B cell (primary cell): ENCODE data around the gene CYP20A1. TPM values are rescaled to one million over a fixed set of nuclear protein-coding genes. Genes with fewer than 3 reads are reported as not detected.

ENCODE experiments used
- ATAC-seq: fragments of 200-7000 bp; cut with Tn5 transposase; one replicate; pipeline ENCODE4 v1.10.0; 2021; ENCODE audit warnings: low read depth, mild to moderate bottlenecking, moderate number of reproducible peaks, moderate library complexity
- CTCF ChIA-PET: fragments of 350-600 bp; sonication (Branson Sonifier 250); formaldehyde crosslinking; loops from one replicate; lab custom pipeline; 2021; ENCODE audit warnings: antibody characterized with exemption, inconsistent platforms; lab: Charles Lee
- POLR2A ChIA-PET: fragments of 350-600 bp; sonication (Branson Sonifier 250); formaldehyde crosslinking; loops from one replicate; lab custom pipeline; 2021; ENCODE audit warnings: antibody characterized with exemption; lab: Charles Lee
- DNase-seq: peaks from one replicate; pipeline ENCODE4 v3.0.0; 2013
- H2AFZ ChIP-seq: 2 replicates; pipeline ENCODE4 v1.6.1; 2012; ENCODE audit warnings: mild to moderate bottlenecking, low read depth, low read length; ENCODE audit not compliant: insufficient read depth, poor library complexity, severe bottlenecking
- H3K27ac ChIP-seq, 2 donors: 1 replicate in 1 of 2; 2 replicates in 1 of 2; pipeline ENCODE4 v1.5.1; 2012 to 2013; ENCODE audit warnings: low read length in 2 of 2, mild to moderate bottlenecking in 2 of 2, moderate library complexity in 1 of 2
- H3K27me3 ChIP-seq, 4 experiments: fragments of 200-600 bp in 1 of 4; sonication (generic) in 1 of 4; replicated peaks in 1 of 4; 1 replicate in 2 of 4; 2 replicates in 2 of 4; pipeline versions ENCODE4 v1.6.1 to v1.7.0; 2013 to 2016; ENCODE audit warnings: low read length in 3 of 4, mild to moderate bottlenecking in 2 of 4, mixed read lengths in 1 of 4, moderate library complexity in 1 of 4; ENCODE audit not compliant: insufficient read depth in 4 of 4, control insufficient read depth in 3 of 4; ENCODE audit errors: control extremely low read depth in 1 of 4
- H3K36me3 ChIP-seq, 2 experiments: replicated peaks in 1 of 2; 1 replicate in 1 of 2; 2 replicates in 1 of 2; pipeline versions ENCODE4 v1.6.1 to v1.7.1; 2013; ENCODE audit warnings: low read length in 1 of 2; ENCODE audit not compliant: insufficient read depth in 2 of 2, control insufficient read depth in 1 of 2; ENCODE audit errors: control extremely low read depth in 1 of 2, extremely low read depth in 1 of 2
- H3K4me1 ChIP-seq, 2 donors: fragments of 200-600 bp in 1 of 2; sonication (generic) in 1 of 2; 1 replicate in 1 of 2; 2 replicates in 1 of 2; pipeline versions ENCODE4 v1.5.1 to v1.6.1; 2013 to 2017; ENCODE audit warnings: low read length in 2 of 2; ENCODE audit not compliant: control insufficient read depth in 2 of 2, insufficient read depth in 2 of 2
- H3K4me2 ChIP-seq: replicated peaks from 2 replicates; pipeline ENCODE3; 2012; ENCODE audit warnings: mild to moderate bottlenecking, low read depth, low read length; ENCODE audit not compliant: poor library complexity, severe bottlenecking
- H3K4me3 ChIP-seq, 5 experiments: fragments of 200-600 bp in 1 of 5; sonication (generic) in 1 of 5; 1 replicate in 3 of 5; 2 replicates in 2 of 5; pipeline versions ENCODE4 v1.5.1 to v1.7.0; 2011 to 2016; ENCODE audit warnings: low read length in 4 of 5, mild to moderate bottlenecking in 4 of 5, low read depth in 2 of 5, control low read depth in 1 of 5, moderate library complexity in 1 of 5; ENCODE audit not compliant: insufficient read depth in 1 of 5; ENCODE audit errors: control extremely low read depth in 1 of 5, extremely low read depth in 1 of 5
- H3K79me2 ChIP-seq: fragments of 200-600 bp; sonication (generic); one replicate; pipeline ENCODE4 v1.6.0; 2016; ENCODE audit warnings: low read length; ENCODE audit not compliant: control insufficient read depth, insufficient read depth
- H3K9ac ChIP-seq: fragments of 200-600 bp; sonication (generic); 2 replicates; pipeline ENCODE4 v1.6.1; 2017; ENCODE audit warnings: mild to moderate bottlenecking, low read length, moderate library complexity
- H3K9me3 ChIP-seq, 3 donors: one replicate each; pipeline versions ENCODE4 v1.6.1 to v1.7.1; 2013; ENCODE audit warnings: low read length in 2 of 3; ENCODE audit not compliant: control insufficient read depth in 2 of 3, insufficient read depth in 1 of 3; ENCODE audit errors: control extremely low read depth in 1 of 3
- H4K20me1 ChIP-seq: 2 replicates; pipeline ENCODE4 v1.6.0; 2012; ENCODE audit warnings: mild to moderate bottlenecking, low read length; ENCODE audit not compliant: insufficient read depth, control insufficient read depth, poor library complexity, severe bottlenecking
- H3K27ac Mint-ChIP-seq: one replicate; pipeline ENCODE4 v1.8.0; 2021; ENCODE audit warnings: mixed read lengths
- H3K27me3 Mint-ChIP-seq: one replicate; pipeline ENCODE4 v1.8.0; 2021; ENCODE audit warnings: mixed read lengths
- H3K4me1 Mint-ChIP-seq: one replicate; pipeline ENCODE4 v1.8.0; 2021; ENCODE audit warnings: mixed read lengths
- H3K4me3 Mint-ChIP-seq: one replicate; pipeline ENCODE4 v1.8.0; 2021; ENCODE audit warnings: mixed read lengths
- H3K9me3 Mint-ChIP-seq: one replicate; pipeline ENCODE4 v1.8.0; 2022; ENCODE audit warnings: mixed read lengths; ENCODE audit not compliant: insufficient read depth
- CTCF ChIP-seq: fragments of 200-600 bp; IDR thresholded peaks from one replicate; pipeline ENCODE4 v1.8.0; 2022; ENCODE audit warnings: antibody characterized with exemption, mild to moderate bottlenecking
- EZH2 ChIP-seq: IDR thresholded peaks from 2 replicates; pipeline ENCODE4 v1.6.1; 2012; ENCODE audit warnings: borderline replicate concordance, low read depth, mild to moderate bottlenecking, moderate library complexity, low read length; ENCODE audit not compliant: insufficient read depth, poor library complexity, severe bottlenecking
- WGBS: methylation state at CpG from one replicate; pipeline ENCODE4 v1.1.5; 2013; ENCODE audit warnings: missing lambda C conversion rate; ENCODE audit not compliant: insufficient coverage; 5-methylcytosine and 5-hydroxymethylcytosine counted together
- intact Hi-C: fragments of 100-400 bp; cut with micrococcal nuclease; formaldehyde crosslinking; loops from one replicate; pipeline ENCODE4 v1.10.0; 2022
- polyA plus RNA-seq: library from polyadenylated mRNA; depleted of rRNA; stranded (reverse); fragments of >200 nt; gene quantifications from 2 replicates; pipeline ENCODE4 v1.2.3, GENCODE V29; 2012
- total RNA-seq, 2 donors: library from RNA; stranded (reverse); fragments of 120-200 nt in 1 of 2; gene quantifications; 1 replicate in 1 of 2; 2 replicates in 1 of 2; pipeline versions ENCODE4 v1.2.3 to v1.2.4, GENCODE V29; 2013 to 2022

The CYP20A1 gene
- total and polyA plus RNA-seq, 2 donors (not counting 1 experiment from before 2014, with no cell fraction given): 16.2 to 38.5 TPM

- H3K4me3 Mint-ChIP-seq: peak overlapping the region; percentile 89
- Histone ChIP-seq H3K79me2 (peaks cover 25% of the 10 kb centered on the region), H4K20me1 (no peaks in the 10 kb centered on the region), H3K4me3 (peak overlapping the region; percentile 70 to 84 (median 78)), H3K4me1 (peaks cover 8 to 14% of the 10 kb centered on the region in 2 donors), H3K9me3 (no peaks in the 10 kb centered on the region), H3K4me2 (peak overlapping the region; percentile 89), H3K27me3 (no peaks in the 10 kb centered on the region), H3K9ac (peak overlapping the region; percentile 95), H2AFZ (peak overlapping the region; percentile 87), H3K36me3 (no peaks in the 10 kb centered on the region), H3K27ac (peak overlapping the region in 1 of 2 donors; percentile 63)
- H3K27ac Mint-ChIP-seq: no peak overlapping the region
- DNase-seq (peak; percentile 52), ATAC-seq (peak; percentile 51)
- intact Hi-C loops: loop anchor here (2.0 to 10.0 kb wide), 2 partner anchors 90 to 314 kb away; partner anchors contain the start of genes CYP20A1 and NBEAL1
- ChIA-PET POLR2A (interaction anchor here (1.4 kb wide), 1 partner anchor 90 kb away, joined by 3 read pairs; the partner anchor contains the start of gene CYP20A1), CTCF (interaction anchor here (0.6 to 0.9 kb wide), 4 partner anchors 9 to 893 kb away, joined by 3 to 4 read pairs (median 3); partner anchors contain the start of gene WDR12)
- no peaks in the 10 kb centered on the region for H3K27me3 Mint-ChIP-seq
- no peak for TF ChIP-seq EZH2
- no peak for TF ChIP-seq CTCF
- no peaks in the 10 kb centered on the region for H3K9me3 Mint-ChIP-seq
- 2% methylated on average over 23 of the region's 31 CpGs for WGBS
- H3K4me1 Mint-ChIP-seq: peaks cover 23% of the 10 kb centered on the region
Observed at GRCh38 chr2:203328760-203329540, 90.1 kb downstream of the CYP20A1 start.

DNA sequence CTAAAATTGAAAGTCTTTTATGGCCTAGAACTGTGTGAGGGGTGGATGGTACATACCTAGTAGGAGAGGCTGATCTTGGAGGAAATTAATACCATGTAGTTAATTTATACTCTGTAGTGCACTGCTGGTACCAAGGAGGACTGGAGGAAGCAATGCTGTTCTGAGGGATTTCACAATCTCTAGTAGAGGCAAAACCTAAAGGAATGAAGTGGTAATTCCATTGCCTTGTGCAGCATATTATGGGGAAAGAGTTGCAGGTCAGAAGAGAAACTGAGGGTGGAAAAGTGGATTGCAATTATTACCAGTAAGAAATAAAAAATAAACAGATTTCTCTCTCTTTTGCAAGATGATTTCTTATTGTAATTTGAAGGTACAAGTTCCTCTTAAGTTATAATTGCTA, 91.6 kb downstream of the CYP20A1 start:
- H3K4me1 ChIP-seq: peaks cover 8 to 14% of the 10 kb centered on the region in 2 donors
- DNase-seq (no peak), ATAC-seq (no peak)
- ChIA-PET CTCF (interaction anchor here (0.7 kb wide), 1 partner anchor 97 kb away, joined by 3 read pairs; no protein-coding TSS in a partner anchor), POLR2A (no interaction called here)
- peaks cover 23% of the 10 kb centered on the region for H3K4me1 Mint-ChIP-seq
- no peak overlapping the region for H3K9ac ChIP-seq
- H2AFZ ChIP-seq: no peak overlapping the region
- no peak overlapping the region for H3K4me2 ChIP-seq
- peaks cover 32% of the 10 kb centered on the region for H3K79me2 ChIP-seq
- no peaks in the 10 kb centered on the region for H3K9me3 Mint-ChIP-seq
- no peak overlapping the region for H3K27ac Mint-ChIP-seq
- TF ChIP-seq EZH2: no peak
- no peak for TF ChIP-seq CTCF
- no peak overlapping the region for H3K4me3 ChIP-seq
- H3K27ac ChIP-seq: no peak overlapping the region
- peak overlapping the region; percentile 89 for H3K4me3 Mint-ChIP-seq
- no peaks in the 10 kb centered on the region for H3K36me3 ChIP-seq
- H3K27me3 Mint-ChIP-seq: no peaks in the 10 kb centered on the region
- H3K27me3 ChIP-seq: no peaks in the 10 kb centered on the region
- no peaks in the 10 kb centered on the region for H4K20me1 ChIP-seq
- H3K9me3 ChIP-seq: no peaks in the 10 kb centered on the region
- intact Hi-C loops: no loop called here
